Stimulated activated CD8-positive, alpha-beta memory T cell treated with anti-CD3 and anti-CD28 coated beads, Interleukin-7, amount 100 ng/mL, for 24 hours (primary cell): ENCODE measurements around the gene PEAK3.

ENCODE experiments used
- DNase-seq: peaks from one replicate; pipeline ENCODE4 v3.0.0-alpha.2; 2020; ENCODE audit warnings: low read depth

The PEAK3 gene, protein sequence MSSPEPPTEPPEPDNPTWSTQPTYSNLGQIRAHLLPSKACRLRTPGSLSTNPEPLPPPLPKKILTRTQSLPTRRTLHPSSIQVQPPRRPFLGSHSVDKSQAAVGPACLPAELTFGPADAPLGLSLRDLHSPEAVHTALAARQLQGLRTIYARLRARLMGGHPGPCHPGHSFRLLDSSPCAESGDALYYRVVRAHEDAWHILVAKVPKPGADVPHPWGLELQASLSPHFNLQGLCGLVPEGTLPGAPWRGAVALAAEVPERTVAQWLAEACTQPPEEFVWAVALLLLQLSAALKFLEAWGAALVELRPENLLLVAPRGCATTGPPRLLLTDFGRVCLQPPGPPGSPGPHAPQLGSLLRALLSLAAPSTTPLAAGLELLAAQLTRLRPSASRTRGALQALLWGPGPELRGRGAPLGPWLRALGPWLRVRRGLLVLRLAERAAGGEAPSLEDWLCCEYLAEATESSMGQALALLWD

DNA sequence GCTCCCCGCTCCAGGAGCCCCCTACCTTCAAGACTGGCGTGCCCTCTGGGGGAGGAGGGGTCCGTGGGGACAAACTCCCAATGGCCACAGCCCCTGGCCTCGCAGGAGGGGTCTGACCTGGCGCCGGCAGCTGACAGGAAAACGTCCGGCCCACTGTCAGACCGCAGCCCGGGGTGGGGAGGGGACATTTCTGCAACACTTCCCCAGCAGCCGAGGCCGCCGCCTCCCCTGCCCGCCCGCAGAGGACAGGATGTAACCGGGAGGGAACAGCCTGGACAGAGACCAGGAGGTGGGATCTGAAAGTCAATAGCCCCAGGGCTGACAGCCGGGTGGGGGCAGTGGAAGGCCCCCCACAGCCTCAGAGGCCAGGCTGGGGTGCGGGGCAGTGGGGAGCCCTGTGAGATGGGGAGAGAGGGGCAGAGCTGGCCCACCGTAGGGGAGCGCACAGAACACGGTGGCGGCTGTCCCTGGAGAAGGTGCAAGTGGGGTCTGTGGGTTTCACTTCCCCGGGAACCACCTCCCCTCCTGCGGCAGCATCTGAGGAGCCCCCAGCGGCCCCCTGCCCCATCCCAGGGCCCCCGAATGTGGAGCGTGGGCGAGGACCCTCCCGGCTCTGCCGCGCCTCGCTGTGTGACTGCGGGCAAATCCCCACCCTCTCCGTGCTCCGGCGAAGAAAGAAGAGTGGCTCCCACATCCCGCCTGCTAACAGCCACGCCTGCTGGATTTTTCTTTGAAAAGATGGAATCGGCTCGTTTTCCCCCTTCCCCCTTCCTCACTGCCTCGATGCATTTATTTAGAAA lies at the start of gene PEAK3:
PEAK3 (minus strand) TSS at position 114 of the 800 bp plus-strand sequence. CDS start 1,244 bp downstream, outside the sequence.
- DNase-seq, result no peak

DNA sequence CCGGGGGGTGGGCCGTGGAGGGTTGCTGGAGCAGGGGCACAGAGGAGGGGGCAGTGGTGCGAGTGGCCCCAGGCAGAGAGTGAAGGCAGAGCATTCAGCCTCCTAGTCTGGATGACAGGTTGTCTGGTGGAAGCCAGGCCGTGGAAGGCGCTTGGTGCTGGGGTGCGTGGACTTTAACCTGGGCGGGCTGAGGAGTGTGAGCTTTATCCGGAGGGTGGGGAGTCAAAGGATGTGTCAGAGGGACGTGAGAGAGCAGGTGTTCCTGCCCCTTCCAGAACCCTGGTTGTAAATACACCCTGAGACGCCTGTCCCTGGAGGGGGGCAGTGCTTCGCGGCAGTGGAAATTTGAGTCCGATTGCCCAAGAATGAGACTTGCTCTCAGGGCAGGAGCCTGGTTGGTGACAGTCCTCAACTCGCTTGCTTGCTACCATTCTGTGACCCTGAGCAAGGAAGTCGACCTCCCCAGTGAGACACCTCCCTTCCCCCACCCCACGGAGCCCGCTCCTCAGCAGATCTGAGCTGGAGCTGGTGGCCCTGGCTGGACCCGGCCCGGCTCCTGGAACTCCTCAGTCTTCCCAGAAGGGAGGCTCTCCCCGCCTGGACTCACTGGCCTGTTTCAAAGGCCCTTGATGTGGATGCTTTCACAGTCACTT lies 48.8 kb upstream of the PEAK3 start:
- no peak for DNase-seq

DNA sequence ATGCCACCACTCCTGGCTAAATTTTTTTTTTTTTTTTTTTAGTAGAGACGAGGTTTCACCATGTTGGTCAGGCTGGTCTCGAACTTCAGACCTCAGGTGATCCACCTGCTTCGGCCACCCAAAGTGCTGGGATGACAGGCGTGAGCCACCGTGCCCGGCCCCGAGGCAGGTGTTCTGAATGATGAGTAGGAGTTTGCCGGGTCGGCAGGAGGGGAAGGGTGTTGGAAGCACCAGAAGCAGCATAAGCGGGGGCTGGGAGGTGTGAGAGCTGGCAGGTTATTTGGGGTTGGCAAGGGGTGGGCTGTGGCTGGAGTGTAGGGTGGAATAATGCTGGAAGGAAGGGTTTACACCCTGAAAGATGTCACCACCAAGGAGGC lies 48.3 kb upstream of the PEAK3 start:
- no peak for DNase-seq

DNA sequence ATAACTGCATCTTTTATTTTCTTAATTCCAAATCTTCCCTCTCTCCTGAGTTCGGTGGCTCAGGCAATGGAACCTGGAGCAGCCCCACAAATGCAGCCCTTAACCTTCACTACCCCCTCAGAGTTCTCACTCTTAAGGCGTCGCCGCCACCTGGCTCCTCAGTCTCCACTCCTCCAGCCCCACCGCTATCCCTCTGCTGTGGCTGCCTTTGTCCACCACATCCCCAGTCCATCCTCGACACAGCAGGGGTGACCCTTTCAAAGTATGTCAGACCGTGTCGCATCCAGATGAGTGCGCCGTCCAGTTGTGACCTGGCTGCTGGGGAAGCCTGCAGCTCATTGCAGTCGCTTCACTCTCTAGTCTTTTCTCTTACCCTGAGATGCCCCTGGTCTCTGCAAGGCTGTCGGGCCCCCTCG lies 47.5 kb upstream of the PEAK3 start:
- DNase-seq, result no peak

DNA sequence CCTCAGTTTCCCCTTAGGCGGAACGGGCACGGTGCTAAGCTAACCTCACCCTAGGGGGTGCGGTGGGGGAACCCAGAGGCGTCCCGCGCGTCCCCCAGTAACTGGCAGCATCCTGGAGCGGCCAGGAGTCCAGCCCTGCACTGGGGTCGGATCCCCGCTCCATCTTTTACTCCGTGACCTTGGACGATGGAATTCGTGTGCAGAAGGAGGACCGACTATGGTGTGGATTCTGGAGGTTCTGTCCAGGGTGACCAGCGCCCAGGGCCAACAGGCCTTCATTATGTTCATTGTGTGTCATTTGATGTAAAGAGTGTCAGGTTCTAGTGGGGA lies 47.1 kb upstream of the PEAK3 start:
- DNase-seq, result no peak

DNA sequence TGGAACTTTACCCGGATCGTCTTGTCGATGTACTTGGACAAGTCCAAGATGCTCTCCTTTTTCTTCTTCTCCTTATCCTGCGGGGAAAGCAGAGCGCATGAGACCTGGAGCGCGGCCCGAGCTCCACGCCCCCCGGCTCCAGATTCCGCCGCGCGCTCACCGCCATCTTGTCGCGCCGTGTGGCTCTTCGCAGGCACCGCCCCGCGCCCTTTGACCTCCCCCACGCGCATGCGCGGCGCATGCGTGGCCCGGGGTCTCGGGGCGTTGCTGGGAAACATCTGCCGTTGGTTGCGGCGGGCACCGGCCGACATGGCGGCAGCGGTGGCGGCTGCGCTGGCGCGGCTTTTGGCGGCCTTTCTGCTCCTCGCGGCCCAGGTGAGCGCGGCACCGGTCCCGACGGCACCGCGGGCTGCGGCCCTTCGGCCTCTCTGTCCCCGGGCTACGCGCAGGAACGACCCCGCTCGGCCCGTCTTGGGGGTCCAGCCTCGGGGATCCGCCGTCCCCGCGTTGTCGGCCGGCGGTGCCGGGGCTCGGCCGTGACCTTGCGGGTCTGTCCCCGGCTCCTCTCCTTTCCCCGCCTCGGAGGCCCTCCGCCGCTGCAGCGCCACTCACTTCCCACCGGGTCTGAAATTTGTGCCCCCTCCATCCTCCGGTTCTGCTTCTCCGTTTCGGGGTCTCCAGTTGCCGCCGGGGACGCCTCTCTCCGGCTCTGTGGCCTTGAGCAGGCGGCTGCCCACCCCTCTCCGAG lies 46.6 kb upstream of the PEAK3 start, which contains the start of the genes LSM7 and SPPL2B:
LSM7 (minus strand) TSS at position 186 of the 748 bp plus-strand sequence; CDS start at position 166, 20 bp downstream.
SPPL2B (plus strand) TSS at position 284 of the 748 bp plus-strand sequence; CDS start at position 310, 26 bp downstream.
- DNase-seq, result peak; percentile 91

DNA sequence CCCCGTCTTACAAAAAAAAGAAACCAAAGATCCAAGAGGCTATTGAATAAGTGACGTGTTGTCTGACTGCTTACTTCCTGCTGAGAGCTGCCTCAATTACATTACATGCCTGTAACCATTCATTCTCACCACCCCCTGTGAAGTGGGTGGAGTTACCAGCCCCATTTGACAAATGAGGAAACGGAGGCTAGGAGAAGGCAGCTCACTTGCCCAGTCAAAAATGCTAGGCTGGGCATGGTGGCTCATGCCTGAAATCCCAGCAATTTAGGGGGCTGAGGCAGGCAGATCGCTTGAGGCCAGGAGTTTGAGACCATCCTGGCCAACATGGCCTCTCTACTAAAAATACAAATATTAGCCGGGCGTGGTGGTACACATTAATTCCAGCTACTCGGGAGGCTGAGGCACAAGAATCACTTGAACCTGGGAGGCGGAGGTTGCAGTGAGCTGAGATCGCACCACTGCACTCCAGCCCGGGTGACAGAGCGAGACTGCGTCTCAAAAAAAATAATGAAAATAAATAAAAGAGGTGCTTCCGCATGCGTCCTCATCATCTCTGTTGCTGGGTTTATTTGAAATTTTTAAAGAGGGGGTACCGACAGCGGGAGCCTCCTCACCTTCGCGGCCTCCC lies 45.9 kb upstream of the PEAK3 start:
- peak; percentile 25 for DNase-seq

DNA sequence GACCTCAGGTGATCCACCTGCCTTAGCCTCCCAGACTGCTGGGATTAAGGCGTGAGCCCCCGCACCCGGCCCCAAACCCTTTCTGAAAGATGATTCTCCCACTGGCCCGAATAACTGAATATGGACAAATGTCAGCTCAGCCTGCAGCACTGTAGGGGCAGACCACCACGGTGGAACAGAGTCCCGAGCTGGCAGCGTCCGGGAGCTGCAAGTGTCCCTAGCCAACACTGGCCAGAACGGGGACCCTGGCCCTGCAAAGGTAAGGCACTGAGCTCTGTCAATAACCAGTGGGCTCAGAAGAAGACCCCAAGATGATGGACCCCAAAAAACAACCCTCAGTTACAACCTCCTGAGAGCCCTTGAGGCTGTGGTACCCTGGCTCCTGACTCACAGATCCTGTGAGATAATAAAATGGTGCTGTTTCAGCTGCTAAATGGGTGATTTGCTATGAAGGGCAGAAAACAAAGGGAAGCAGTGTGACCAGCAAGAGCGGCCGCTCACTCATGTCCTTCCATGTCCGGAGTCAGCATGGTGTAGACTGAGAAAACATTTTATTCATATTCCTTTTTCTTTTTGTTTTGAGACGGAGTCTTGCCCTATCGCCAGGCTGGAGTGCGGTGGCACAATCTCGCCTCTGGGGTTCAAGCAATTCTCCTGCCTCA lies 44.9 kb upstream of the PEAK3 start:
- no peak for DNase-seq

DNA sequence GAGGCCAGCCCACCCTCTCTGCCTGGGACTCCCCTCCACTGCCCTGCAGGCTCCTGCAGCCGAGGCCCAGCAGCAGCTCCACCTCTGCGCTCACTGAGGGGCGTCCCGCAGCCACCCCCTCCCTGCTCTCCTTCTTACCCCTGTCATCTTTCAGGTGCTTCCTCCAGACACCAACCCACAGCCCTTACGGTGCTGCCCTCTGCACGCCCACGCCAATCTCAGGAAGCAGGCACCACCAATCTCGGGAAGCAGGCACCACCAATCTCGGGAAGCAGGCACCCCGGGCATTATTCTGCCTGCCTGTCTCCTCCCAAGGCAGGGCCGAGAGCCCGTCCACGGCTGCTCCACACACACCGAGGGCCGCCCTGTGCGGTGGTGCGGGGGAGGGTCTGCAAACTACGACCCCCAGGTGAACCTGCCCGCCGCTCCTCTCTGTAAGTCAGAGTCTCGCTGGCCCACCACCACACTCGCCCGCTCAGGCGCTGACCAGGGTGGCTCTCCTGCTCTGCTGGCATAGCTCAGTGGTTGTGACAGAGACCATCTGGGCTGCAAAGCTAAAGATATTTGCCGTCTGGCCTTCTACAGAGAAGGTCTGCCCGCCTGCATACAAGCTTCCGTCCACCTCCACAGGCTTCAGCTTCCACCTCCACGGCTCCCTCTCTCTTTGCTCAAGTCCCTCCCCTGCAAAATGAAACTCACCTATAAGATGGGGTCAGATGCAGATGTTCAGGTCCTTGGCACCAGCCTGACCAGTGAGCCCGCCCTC lies 43.5 kb upstream of the PEAK3 start:
- no peak for DNase-seq

DNA sequence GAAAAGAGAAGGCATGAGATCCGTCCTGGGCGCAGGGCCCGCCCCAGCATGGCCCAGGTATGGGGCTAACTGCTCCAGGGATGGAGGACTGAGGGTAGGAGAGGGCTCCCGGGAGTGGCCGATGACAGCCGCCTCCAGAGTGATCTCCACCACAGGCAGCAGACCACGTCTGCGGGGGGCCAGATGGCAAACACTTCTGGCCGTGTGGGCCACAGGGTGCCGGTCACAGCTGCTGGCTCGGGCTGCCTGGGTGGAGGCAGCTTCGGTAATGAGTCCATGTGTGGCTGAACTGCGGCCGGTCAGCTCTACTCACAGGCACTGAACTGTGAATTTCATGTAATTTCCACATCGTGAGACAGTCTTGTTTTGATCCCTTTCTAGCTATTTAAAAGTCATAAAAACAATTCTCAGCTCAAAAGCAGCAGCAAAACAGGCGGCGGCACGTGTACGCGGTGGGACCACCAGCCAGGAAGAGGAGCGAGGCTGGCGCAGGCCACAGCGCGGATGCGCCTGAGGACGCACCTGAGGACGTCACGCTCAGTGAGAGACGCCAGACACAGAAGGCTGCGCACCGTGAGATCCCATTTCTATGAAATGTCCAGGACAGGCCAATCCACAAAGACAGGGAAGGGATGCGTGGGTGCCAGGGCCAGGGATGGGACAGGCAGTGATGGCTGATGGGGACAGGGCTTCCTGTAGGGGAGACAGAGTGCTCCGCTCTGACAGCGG lies 42.4 kb upstream of the PEAK3 start:
- DNase-seq, result no peak

DNA sequence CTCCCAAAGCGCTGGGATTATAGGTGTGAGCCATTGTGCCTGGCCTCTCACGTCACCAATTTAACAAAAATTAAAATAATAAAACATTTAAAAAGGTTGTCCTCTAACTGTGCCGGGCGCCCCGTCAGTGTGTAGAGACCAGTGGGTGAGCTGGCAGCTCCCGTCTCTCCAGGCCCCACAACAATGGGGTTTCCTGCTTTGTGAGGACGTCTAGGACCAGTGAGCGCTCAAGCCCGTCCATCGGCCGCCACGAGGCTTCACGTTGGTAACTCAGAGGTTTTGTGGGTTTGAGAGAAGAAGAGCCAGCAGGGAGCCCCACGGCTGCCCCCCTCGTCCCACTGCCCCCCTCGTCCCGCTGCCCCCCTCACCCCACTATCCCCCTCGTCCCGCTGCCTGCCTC lies 41.7 kb upstream of the PEAK3 start:
- no peak for DNase-seq

DNA sequence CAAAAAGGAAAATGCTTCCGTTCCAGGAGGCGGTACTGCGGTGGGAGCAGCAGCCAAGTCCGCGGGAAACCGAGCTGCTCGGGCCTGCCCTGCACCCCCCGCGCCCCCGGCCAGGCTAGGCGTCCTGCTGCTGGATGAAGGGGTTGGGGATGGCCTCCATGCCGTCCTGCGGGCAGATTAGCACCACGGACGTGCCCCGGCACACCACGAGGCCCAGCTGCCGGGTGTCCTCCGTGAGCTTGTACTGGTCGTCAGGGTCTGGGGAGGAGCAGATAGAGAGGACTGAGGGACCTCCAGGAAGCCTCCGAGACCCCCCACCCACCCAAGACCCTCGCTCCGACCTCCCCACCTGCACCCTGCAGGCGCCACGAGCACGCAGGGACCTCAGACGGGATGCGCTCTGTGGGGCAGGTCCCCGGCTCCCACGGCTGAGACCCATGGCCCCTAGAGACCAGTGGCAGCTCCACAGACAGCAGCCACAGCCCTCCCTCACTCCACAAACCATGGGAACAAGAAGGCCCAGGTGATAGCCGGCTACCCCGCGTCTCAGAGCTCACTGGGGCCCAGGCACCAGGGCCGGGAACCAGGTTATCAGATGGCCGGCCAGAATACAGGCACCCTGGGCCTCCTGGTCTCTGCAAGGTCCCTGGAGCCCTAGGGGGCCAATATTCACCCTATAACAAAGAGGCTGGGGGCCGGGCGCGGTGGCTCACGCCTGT lies 39.7 kb upstream of the PEAK3 start:
- no peak for DNase-seq

DNA sequence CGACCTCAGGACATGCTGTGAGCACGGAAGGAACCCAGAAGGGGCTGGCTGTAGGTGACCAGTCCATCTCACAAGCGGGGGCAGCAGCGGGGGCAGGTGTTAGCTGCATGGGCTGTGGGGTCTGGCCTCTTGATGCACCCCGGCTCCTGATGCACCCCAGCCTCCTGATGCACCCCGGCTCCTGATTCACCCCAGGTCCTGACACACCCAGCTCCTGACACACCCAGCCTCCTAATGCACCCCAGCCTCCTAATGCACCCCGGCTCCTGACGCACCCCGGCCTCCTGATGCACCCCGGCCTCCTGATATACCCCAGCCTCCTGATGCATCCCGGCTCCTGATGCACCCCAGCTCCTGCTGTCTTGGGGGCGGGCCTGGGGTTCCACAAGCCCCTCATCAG lies 39.0 kb upstream of the PEAK3 start:
- no peak for DNase-seq

DNA sequence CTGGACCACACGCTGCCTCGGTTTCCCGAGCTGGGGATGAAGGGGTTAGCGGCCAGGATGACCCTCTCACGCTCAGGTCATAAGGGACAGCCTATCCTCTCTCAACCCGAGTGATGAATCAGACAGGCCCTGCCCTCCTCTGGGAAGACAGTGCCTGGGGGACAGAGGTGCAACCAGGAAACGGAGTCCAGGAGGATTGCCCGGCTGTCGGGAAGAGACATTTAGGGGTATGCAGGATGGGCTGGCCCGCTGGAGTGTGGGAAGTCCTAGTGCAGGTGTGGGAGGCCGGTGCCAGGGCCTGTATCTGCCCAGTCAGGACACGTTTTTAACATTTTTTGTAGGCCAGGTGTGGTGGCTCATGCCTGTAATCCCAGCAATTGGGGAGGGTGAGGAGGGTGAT lies 38.1 kb upstream of the PEAK3 start:
- no peak for DNase-seq

DNA sequence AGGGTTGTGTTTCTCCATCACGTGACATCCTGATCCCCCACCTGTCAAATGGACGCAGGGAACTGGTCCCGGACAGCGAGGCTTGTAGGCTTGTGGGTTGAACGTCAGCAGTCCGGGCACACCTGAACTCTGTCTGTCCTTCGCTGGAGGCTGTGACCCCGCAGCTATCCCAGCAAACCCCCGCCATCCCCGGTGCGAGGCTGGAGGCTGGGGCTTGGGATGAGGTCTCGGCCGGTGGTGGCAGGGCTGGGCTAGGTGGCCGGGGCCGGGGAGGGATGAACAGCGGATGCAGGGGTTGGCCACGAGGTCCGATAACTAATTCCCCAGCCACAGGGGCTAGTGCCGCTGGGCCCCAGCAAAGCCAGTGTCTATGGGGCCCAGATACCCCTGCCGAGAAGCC lies 37.6 kb upstream of the PEAK3 start:
- DNase-seq, result no peak

DNA sequence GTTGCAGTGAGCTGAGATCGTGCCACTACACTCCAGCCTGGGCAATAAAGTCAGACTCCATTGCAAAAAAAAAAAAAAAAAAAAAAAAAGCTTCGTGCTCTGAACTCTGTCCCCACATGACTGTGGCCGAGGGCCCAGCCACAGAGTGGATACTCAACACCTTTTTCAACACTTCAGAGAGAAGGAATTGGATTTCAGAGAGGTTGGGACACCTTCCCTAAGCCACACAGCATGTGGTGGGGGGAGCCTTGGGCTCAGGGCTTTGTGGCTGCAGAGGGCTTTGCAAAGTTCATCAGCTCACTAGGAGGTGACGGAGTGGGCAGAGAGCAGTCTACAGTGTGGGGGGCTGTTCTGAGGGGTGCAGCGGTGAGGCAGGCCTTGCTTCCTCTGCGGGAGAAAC lies 36.9 kb upstream of the PEAK3 start:
- DNase-seq, result no peak

DNA sequence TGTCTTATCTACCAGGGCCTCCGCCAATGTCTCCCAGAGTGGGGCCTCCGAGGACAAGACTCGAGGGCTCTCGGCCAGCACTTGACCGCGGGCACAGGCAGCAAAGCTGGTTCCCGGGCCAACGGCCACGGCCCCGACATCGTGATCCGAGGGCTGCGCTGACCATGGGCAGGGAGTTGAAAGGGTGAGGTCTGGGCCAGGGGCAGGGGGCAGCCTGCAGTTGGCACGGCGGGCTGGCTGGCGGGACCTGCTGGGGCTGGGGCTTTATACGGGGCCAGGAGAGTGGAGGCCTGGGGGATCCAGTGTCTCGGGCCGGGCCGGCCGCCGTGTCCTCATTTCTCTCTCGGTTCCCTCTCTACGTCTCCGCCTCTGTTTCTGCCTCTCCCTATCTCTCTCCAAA lies 35.8 kb upstream of the PEAK3 start:
- no peak for DNase-seq

DNA sequence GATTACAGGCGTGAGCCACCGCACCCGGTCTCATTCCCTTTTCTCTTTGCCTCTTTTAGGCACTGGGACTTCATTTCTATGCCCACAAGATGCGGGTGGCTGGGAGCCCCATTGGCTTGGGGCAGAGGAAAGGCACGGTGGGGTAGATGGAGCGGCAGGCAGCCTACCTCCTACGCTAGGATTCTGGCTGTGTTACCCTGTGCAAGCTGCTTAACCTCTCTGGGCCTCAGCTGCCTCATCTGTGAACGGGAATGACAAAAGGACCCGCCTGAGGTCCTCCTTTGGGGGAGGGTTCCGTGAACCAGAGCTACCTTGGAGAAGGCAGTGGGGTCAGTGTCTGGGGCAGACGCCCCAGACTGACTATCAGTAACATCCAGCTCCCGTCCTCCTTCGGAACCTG lies 35.3 kb upstream of the PEAK3 start:
- no peak for DNase-seq
